ENCODE results near the gene TFF3.

The TFF3 gene

GRCh38 chr21:42289926-42290325, 25.3 kb downstream of the TFF3 start:
- Histone ChIP-seq H3K27me3 (peaks cover 0 to 11% of the 10 kb centered on the region in 2 donors), H3K27ac (no peak overlapping the region), H3K4me1 (no peaks in the 10 kb centered on the region), H3K36me3 (peaks cover 0 to 58% (median 4%) of the 10 kb centered on the region in 3 donors), H3K4me3 (no peak overlapping the region), H3K9me3 (no peaks in the 10 kb centered on the region)
- intact Hi-C loops (cut with DNase I; ENCODE audit: low total_unique reads) = no loop called here
- no peak for TF ChIP-seq CTCF (IDR thresholded peaks at IDR 0.05)
- peak; percentile 67 to 78 for DNase-seq

GRCh38 chr21:42288962-42289361, 26.2 kb downstream of the TFF3 start:
- no peak for DNase-seq
- intact Hi-C loops (cut with DNase I; ENCODE audit: low total_unique reads) = no loop called here
- H3K4me3 ChIP-seq = no peak overlapping the region
- H3K9me3 ChIP-seq = no peaks in the 10 kb centered on the region
- TF ChIP-seq CTCF (IDR thresholded peaks at IDR 0.05) = no peak
- peaks cover 0 to 8% of the 10 kb centered on the region in 2 donors for H3K27me3 ChIP-seq
- H3K36me3 ChIP-seq = peaks cover 0 to 51% (median 10%) of the 10 kb centered on the region in 3 donors
- no peak overlapping the region for H3K27ac ChIP-seq
- no peaks in the 10 kb centered on the region for H3K4me1 ChIP-seq

- H3K27me3 ChIP-seq = peaks cover 0 to 5% of the 10 kb centered on the region in 2 donors
- H3K9me3 ChIP-seq = no peaks in the 10 kb centered on the region
- no peak for DNase-seq
- no peak overlapping the region for H3K27ac ChIP-seq
- no peaks in the 10 kb centered on the region for H3K4me1 ChIP-seq
- TF ChIP-seq CTCF (IDR thresholded peaks at IDR 0.05) = no peak
- intact Hi-C loops (cut with DNase I; ENCODE audit: low total_unique reads) = no loop called here
- H3K36me3 ChIP-seq = peaks cover 0 to 52% (median 10%) of the 10 kb centered on the region in 3 donors
- H3K4me3 ChIP-seq = no peak overlapping the region
Measured at GRCh38 chr21:42287193-42288083, 27.8 kb downstream of the TFF3 start.

GRCh38 chr21:42286416-42286815, 28.8 kb downstream of the TFF3 start:
- no peak for TF ChIP-seq CTCF (IDR thresholded peaks at IDR 0.05)
- peaks cover 0 to 48% (median 10%) of the 10 kb centered on the region in 3 donors for H3K36me3 ChIP-seq

GRCh38 chr21:42285569-42286245, 29.5 kb downstream of the TFF3 start:
- DNase-seq = no peak
- Histone ChIP-seq H3K36me3 (peaks cover 0 to 48% (median 10%) of the 10 kb centered on the region in 3 donors), H3K9me3 (no peaks in the 10 kb centered on the region), H3K27ac (no peak overlapping the region), H3K4me1 (no peaks in the 10 kb centered on the region), H3K27me3 (peaks cover 0 to 7% of the 10 kb centered on the region in 2 donors), H3K4me3 (no peak overlapping the region)
- TF ChIP-seq CTCF (IDR thresholded peaks at IDR 0.05) = no peak
- intact Hi-C loops (cut with DNase I; ENCODE audit: low total_unique reads) = no loop called here

More at GRCh38 chr21:42286416-42286815, 28.8 kb downstream of the TFF3 start:
- intact Hi-C loops (cut with DNase I; ENCODE audit: low total_unique reads) = no loop called here
- Histone ChIP-seq H3K9me3 (no peaks in the 10 kb centered on the region), H3K27ac (no peak overlapping the region), H3K4me1 (no peaks in the 10 kb centered on the region), H3K4me3 (no peak overlapping the region), H3K27me3 (peaks cover 0 to 5% of the 10 kb centered on the region in 2 donors)
- no peak for DNase-seq
